Measurements from ENCODE around the gene IGSF9. TPM values are rescaled to one million over a fixed set of nuclear protein-coding genes. Genes with fewer than 3 reads are reported as not detected.

The IGSF9 gene
- total and polyA plus RNA-seq, 2 of the 13 experiments (the other 11 are each of a cell fraction or from before 2014, with no cell fraction given): 0.03 TPM; not detected in 1

- POLR2A ChIA-PET: no interaction called here
- FAIRE-seq (no peak), DNase-seq (ENCODE audit: low spot score) (no peak), ATAC-seq (no peak)
- TF ChIP-seq ADNP (CRISPR knock-in tag; IDR thresholded peaks at IDR 0.05): no peak
- no peak for TF ChIP-seq KAT2B (IDR thresholded peaks at IDR 0.05; ENCODE audit: borderline replicate concordance, low read depth, low read length)
- no peak for TF ChIP-seq MAFK (conservative IDR thresholded peaks at IDR 0.05 in 1 of 2, IDR thresholded peaks at IDR 0.05 in 1 of 2; ENCODE audit: low read length in 2 of 2)
- TF ChIP-seq PITX1 (CRISPR knock-in tag; IDR thresholded peaks at IDR 0.05): no peak
- TF ChIP-seq NFKB2 (CRISPR knock-in tag; IDR thresholded peaks at IDR 0.05; ENCODE audit: borderline replicate concordance): no peak
- TF ChIP-seq, protein P1, sequence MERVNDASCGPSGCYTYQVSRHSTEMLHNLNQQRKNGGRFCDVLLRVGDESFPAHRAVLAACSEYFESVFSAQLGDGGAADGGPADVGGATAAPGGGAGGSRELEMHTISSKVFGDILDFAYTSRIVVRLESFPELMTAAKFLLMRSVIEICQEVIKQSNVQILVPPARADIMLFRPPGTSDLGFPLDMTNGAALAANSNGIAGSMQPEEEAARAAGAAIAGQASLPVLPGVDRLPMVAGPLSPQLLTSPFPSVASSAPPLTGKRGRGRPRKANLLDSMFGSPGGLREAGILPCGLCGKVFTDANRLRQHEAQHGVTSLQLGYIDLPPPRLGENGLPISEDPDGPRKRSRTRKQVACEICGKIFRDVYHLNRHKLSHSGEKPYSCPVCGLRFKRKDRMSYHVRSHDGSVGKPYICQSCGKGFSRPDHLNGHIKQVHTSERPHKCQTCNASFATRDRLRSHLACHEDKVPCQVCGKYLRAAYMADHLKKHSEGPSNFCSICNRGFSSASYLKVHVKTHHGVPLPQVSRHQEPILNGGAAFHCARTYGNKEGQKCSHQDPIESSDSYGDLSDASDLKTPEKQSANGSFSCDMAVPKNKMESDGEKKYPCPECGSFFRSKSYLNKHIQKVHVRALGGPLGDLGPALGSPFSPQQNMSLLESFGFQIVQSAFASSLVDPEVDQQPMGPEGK (CRISPR knock-in tag; IDR thresholded peaks at IDR 0.05): no peak
- no peak for TF ChIP-seq TRAFD1 (CRISPR knock-in tag; IDR thresholded peaks at IDR 0.05; ENCODE audit: borderline replicate concordance)
- TF ChIP-seq TAF15 (IDR thresholded peaks at IDR 0.05; ENCODE audit: low read depth, low read length, poor library complexity, severe bottlenecking): no peak
- no peak for TF ChIP-seq MTERF4 (CRISPR knock-in tag; IDR thresholded peaks at IDR 0.05)
- no peak for TF ChIP-seq IRF2 (CRISPR knock-in tag; IDR thresholded peaks at IDR 0.05)
- no peak for TF ChIP-seq MXI1 (IDR thresholded peaks at IDR 0.05; ENCODE audit: borderline replicate concordance, low read depth, low read length)
- TF ChIP-seq ZNF329 (CRISPR knock-in tag; IDR thresholded peaks at IDR 0.05; ENCODE audit: low read depth): no peak
- no peak for TF ChIP-seq MLLT10 (CRISPR knock-in tag; IDR thresholded peaks at IDR 0.05)
- H3K9me3 ChIP-seq (ENCODE audit: low read length): no peaks in the 10 kb centered on the region
- no peaks in the 10 kb centered on the region for H3K4me1 ChIP-seq (ENCODE audit: insufficient read depth, low read length)
- WGBS (ENCODE audit: low lambda C conversion rate): 0% methylated on average over 1 of the region's 1 CpG
- in situ Hi-C loops (cut with HindIII; ENCODE audit: extremely low pct_ligation_motif_present, low pct_unique_long_range_greater_than_20kb): no loop called here
- H3K9ac ChIP-seq (ENCODE audit: insufficient read depth, low read depth, low read length): no peak overlapping the region
- no peak overlapping the region for H2AFZ ChIP-seq (ENCODE audit: low read length)
- H3K27me3 ChIP-seq (ENCODE audit: control insufficient read depth in 1 of 2, insufficient read depth in 2 of 2, low read length in 2 of 2): peaks cover 0 to 21% of the 10 kb centered on the region in 2 experiments; a peak in 2 of 5 replicates
- BruUV-seq (replicated peaks): no TSS peak
- CTCF ChIA-PET (ENCODE audit: low intra/inter-chr PET ratio, low total read pairs): no interaction called here
- H3K4me2 ChIP-seq (ENCODE audit: low read depth, low read length): no peak overlapping the region
- intact Hi-C loops (cut with micrococcal nuclease; ENCODE audit: unreplicated experiment): no loop called here
- no peak overlapping the region for H3K4me3 ChIP-seq (replicated peaks in 1 of 3; ENCODE audit: insufficient read depth in 1 of 3, low read depth in 2 of 3, low read length in 3 of 3)
- no peak overlapping the region for H3K27ac ChIP-seq (ENCODE audit: extremely low read length, insufficient read depth, low read length)
- H3K36me3 ChIP-seq (replicated peaks in 1 of 2; ENCODE audit: control insufficient read depth in 1 of 2, insufficient read depth in 2 of 2, low read length in 2 of 2): no peaks in the 10 kb centered on the region
- H3K79me2 ChIP-seq (ENCODE audit: insufficient read depth, low read length): no peaks in the 10 kb centered on the region
- H4K20me1 ChIP-seq (ENCODE audit: insufficient read depth, low read length): no peaks in the 10 kb centered on the region
Observed at GRCh38 chr1:159951551-159951950, 6.1 kb upstream of the IGSF9 start.
